B cell (primary cell): ENCODE measurements around the gene XPO4. TPM values are rescaled to one million over a fixed set of nuclear protein-coding genes. Genes with fewer than 3 reads are reported as not detected.

Source experiments
- ATAC-seq: fragments of 200-7000 bp; cut with Tn5 transposase; one replicate; pipeline ENCODE4 v1.10.0; 2021; ENCODE audit warnings: low read depth, mild to moderate bottlenecking, moderate number of reproducible peaks, moderate library complexity
- CTCF ChIA-PET: fragments of 350-600 bp; sonication (Branson Sonifier 250); formaldehyde crosslinking; loops from one replicate; lab custom pipeline; 2021; ENCODE audit warnings: antibody characterized with exemption, inconsistent platforms; lab: Charles Lee
- POLR2A ChIA-PET: fragments of 350-600 bp; sonication (Branson Sonifier 250); formaldehyde crosslinking; loops from one replicate; lab custom pipeline; 2021; ENCODE audit warnings: antibody characterized with exemption; lab: Charles Lee
- DNase-seq: peaks from one replicate; pipeline ENCODE4 v3.0.0; 2013
- H2AFZ ChIP-seq: 2 replicates; pipeline ENCODE4 v1.6.1; 2012; ENCODE audit warnings: mild to moderate bottlenecking, low read depth, low read length; ENCODE audit not compliant: insufficient read depth, poor library complexity, severe bottlenecking
- H3K27ac ChIP-seq, 2 donors: 1 replicate in 1 of 2; 2 replicates in 1 of 2; pipeline ENCODE4 v1.5.1; 2012 to 2013; ENCODE audit warnings: low read length in 2 of 2, mild to moderate bottlenecking in 2 of 2, moderate library complexity in 1 of 2
- H3K27me3 ChIP-seq, 4 experiments: fragments of 200-600 bp in 1 of 4; sonication (generic) in 1 of 4; replicated peaks in 1 of 4; 1 replicate in 2 of 4; 2 replicates in 2 of 4; pipeline versions ENCODE4 v1.6.1 to v1.7.0; 2013 to 2016; ENCODE audit warnings: low read length in 3 of 4, mild to moderate bottlenecking in 2 of 4, mixed read lengths in 1 of 4, moderate library complexity in 1 of 4; ENCODE audit not compliant: insufficient read depth in 4 of 4, control insufficient read depth in 3 of 4; ENCODE audit errors: control extremely low read depth in 1 of 4
- H3K36me3 ChIP-seq, 2 experiments: replicated peaks in 1 of 2; 1 replicate in 1 of 2; 2 replicates in 1 of 2; pipeline versions ENCODE4 v1.6.1 to v1.7.1; 2013; ENCODE audit warnings: low read length in 1 of 2; ENCODE audit not compliant: insufficient read depth in 2 of 2, control insufficient read depth in 1 of 2; ENCODE audit errors: control extremely low read depth in 1 of 2, extremely low read depth in 1 of 2
- H3K4me1 ChIP-seq, 2 donors: fragments of 200-600 bp in 1 of 2; sonication (generic) in 1 of 2; 1 replicate in 1 of 2; 2 replicates in 1 of 2; pipeline versions ENCODE4 v1.5.1 to v1.6.1; 2013 to 2017; ENCODE audit warnings: low read length in 2 of 2; ENCODE audit not compliant: control insufficient read depth in 2 of 2, insufficient read depth in 2 of 2
- H3K4me2 ChIP-seq: replicated peaks from 2 replicates; pipeline ENCODE3; 2012; ENCODE audit warnings: mild to moderate bottlenecking, low read depth, low read length; ENCODE audit not compliant: poor library complexity, severe bottlenecking
- H3K4me3 ChIP-seq, 5 experiments: fragments of 200-600 bp in 1 of 5; sonication (generic) in 1 of 5; 1 replicate in 3 of 5; 2 replicates in 2 of 5; pipeline versions ENCODE4 v1.5.1 to v1.7.0; 2011 to 2016; ENCODE audit warnings: low read length in 4 of 5, mild to moderate bottlenecking in 4 of 5, low read depth in 2 of 5, control low read depth in 1 of 5, moderate library complexity in 1 of 5; ENCODE audit not compliant: insufficient read depth in 1 of 5; ENCODE audit errors: control extremely low read depth in 1 of 5, extremely low read depth in 1 of 5
- H3K79me2 ChIP-seq: fragments of 200-600 bp; sonication (generic); one replicate; pipeline ENCODE4 v1.6.0; 2016; ENCODE audit warnings: low read length; ENCODE audit not compliant: control insufficient read depth, insufficient read depth
- H3K9ac ChIP-seq: fragments of 200-600 bp; sonication (generic); 2 replicates; pipeline ENCODE4 v1.6.1; 2017; ENCODE audit warnings: mild to moderate bottlenecking, low read length, moderate library complexity
- H3K9me3 ChIP-seq, 3 donors: one replicate each; pipeline versions ENCODE4 v1.6.1 to v1.7.1; 2013; ENCODE audit warnings: low read length in 2 of 3; ENCODE audit not compliant: control insufficient read depth in 2 of 3, insufficient read depth in 1 of 3; ENCODE audit errors: control extremely low read depth in 1 of 3
- H4K20me1 ChIP-seq: 2 replicates; pipeline ENCODE4 v1.6.0; 2012; ENCODE audit warnings: mild to moderate bottlenecking, low read length; ENCODE audit not compliant: insufficient read depth, control insufficient read depth, poor library complexity, severe bottlenecking
- H3K27ac Mint-ChIP-seq: one replicate; pipeline ENCODE4 v1.8.0; 2021; ENCODE audit warnings: mixed read lengths
- H3K27me3 Mint-ChIP-seq: one replicate; pipeline ENCODE4 v1.8.0; 2021; ENCODE audit warnings: mixed read lengths
- H3K4me1 Mint-ChIP-seq: one replicate; pipeline ENCODE4 v1.8.0; 2021; ENCODE audit warnings: mixed read lengths
- H3K4me3 Mint-ChIP-seq: one replicate; pipeline ENCODE4 v1.8.0; 2021; ENCODE audit warnings: mixed read lengths
- H3K9me3 Mint-ChIP-seq: one replicate; pipeline ENCODE4 v1.8.0; 2022; ENCODE audit warnings: mixed read lengths; ENCODE audit not compliant: insufficient read depth
- EZH2 ChIP-seq: IDR thresholded peaks from 2 replicates; pipeline ENCODE4 v1.6.1; 2012; ENCODE audit warnings: borderline replicate concordance, low read depth, mild to moderate bottlenecking, moderate library complexity, low read length; ENCODE audit not compliant: insufficient read depth, poor library complexity, severe bottlenecking
- WGBS: methylation state at CpG from one replicate; pipeline ENCODE4 v1.1.5; 2013; ENCODE audit warnings: missing lambda C conversion rate; ENCODE audit not compliant: insufficient coverage; 5-methylcytosine and 5-hydroxymethylcytosine counted together
- intact Hi-C: fragments of 100-400 bp; cut with micrococcal nuclease; formaldehyde crosslinking; loops from one replicate; pipeline ENCODE4 v1.10.0; 2022
- polyA plus RNA-seq: library from polyadenylated mRNA; depleted of rRNA; stranded (reverse); fragments of >200 nt; gene quantifications from 2 replicates; pipeline ENCODE4 v1.2.3, GENCODE V29; 2012
- total RNA-seq, 2 donors: library from RNA; stranded (reverse); fragments of 120-200 nt in 1 of 2; gene quantifications; 1 replicate in 1 of 2; 2 replicates in 1 of 2; pipeline versions ENCODE4 v1.2.3 to v1.2.4, GENCODE V29; 2013 to 2022
- TF ChIP-seq, protein P1 (sequence below): fragments of 200-600 bp; IDR thresholded peaks from one replicate; pipeline ENCODE4 v1.8.0; 2022; ENCODE audit warnings: antibody characterized with exemption, mild to moderate bottlenecking

XPO4 gene
- total and polyA plus RNA-seq, 2 donors (not counting 1 experiment from before 2014, with no cell fraction given), result 6.2 to 25.9 TPM

DNA sequence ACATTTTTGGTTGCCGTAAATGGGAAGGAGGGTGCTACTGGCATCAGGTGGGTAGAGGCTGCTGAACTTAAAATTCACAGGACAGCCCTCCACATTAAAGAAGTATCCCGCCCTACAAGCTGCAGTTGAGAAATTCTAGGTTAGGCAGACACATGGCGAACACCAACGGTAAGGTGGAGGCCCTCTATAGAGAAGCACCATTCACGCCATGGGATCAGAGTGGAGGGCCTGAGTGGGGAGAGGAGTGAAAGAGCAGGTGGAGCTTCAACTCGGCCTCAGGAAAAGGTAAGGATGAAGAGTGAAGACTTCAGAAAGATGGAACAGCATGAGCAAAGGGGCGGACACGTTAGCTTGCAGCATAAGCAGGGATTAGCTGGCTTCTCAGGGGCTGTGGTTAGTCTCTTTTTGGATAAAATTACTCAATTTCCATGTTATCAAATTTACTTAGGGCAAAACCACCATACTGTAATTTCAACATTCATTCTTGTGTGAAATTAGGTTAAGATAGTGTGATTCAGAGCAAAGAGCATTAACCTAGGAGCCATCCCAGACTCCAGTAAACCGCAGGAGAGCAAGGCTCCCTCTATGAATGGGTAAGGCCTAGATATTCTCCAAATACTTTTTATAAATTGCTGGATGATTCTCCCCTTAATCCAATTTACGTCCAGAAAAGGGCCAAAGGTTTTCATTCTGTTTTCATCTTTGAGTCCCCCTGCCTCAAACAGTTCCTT, 130.0 kb downstream of the XPO4 start:
- Mint-ChIP-seq H3K27me3 (no peaks in the 10 kb centered on the region), H3K4me3 (peak overlapping the region; percentile 96), H3K27ac (peak overlapping the region; percentile 100), H3K9me3 (peaks cover 4% of the 10 kb centered on the region), H3K4me1 (peaks cover 16% of the 10 kb centered on the region)
- ChIA-PET CTCF (interaction anchor here (1.0 to 1.5 kb wide), 3 partner anchors 15 to 204 kb away, joined by 3 to 8 read pairs (median 4); no protein-coding TSS in a partner anchor), POLR2A (interaction anchor here (0.6 to 1.0 kb wide), 2 partner anchors 351 to 525 kb away, joined by 3 to 4 read pairs; no protein-coding TSS in a partner anchor)
- peaks cover 0 to 1% of the 10 kb centered on the region in 2 experiments for H3K36me3 ChIP-seq
- H4K20me1 ChIP-seq, result no peaks in the 10 kb centered on the region
- peak overlapping the region; percentile 95 for H2AFZ ChIP-seq
- peak overlapping the region; percentile 81 for H3K9ac ChIP-seq
- H3K27ac ChIP-seq, result peak overlapping the region; percentile 77 to 88
- TF ChIP-seq EZH2, result no peak
- TF ChIP-seq, protein P1, sequence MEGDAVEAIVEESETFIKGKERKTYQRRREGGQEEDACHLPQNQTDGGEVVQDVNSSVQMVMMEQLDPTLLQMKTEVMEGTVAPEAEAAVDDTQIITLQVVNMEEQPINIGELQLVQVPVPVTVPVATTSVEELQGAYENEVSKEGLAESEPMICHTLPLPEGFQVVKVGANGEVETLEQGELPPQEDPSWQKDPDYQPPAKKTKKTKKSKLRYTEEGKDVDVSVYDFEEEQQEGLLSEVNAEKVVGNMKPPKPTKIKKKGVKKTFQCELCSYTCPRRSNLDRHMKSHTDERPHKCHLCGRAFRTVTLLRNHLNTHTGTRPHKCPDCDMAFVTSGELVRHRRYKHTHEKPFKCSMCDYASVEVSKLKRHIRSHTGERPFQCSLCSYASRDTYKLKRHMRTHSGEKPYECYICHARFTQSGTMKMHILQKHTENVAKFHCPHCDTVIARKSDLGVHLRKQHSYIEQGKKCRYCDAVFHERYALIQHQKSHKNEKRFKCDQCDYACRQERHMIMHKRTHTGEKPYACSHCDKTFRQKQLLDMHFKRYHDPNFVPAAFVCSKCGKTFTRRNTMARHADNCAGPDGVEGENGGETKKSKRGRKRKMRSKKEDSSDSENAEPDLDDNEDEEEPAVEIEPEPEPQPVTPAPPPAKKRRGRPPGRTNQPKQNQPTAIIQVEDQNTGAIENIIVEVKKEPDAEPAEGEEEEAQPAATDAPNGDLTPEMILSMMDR, result no peak
- WGBS, result 100% methylated on average over 5 of the region's 10 CpGs
- H3K9me3 ChIP-seq, result peaks cover 3 to 5% (median 3%) of the 10 kb centered on the region in 3 donors
- H3K4me3 ChIP-seq, result peak overlapping the region in 4 of 5 experiments; percentile 53 to 80 (median 65)
- peaks cover 19% of the 10 kb centered on the region for H3K79me2 ChIP-seq
- peak; percentile 10 for DNase-seq
- H3K27me3 ChIP-seq, result no peaks in the 10 kb centered on the region
- no peak for ATAC-seq
- intact Hi-C loops, result loop anchor here (2.0 to 10.0 kb wide), 6 partner anchors 52 to 362 kb away; partner anchors contain the start of genes CRYL1, IFT88, IL17D and XPO4
- peak overlapping the region; percentile 80 for H3K4me2 ChIP-seq
- H3K4me1 ChIP-seq, result peaks cover 7 to 15% of the 10 kb centered on the region in 2 donors

DNA sequence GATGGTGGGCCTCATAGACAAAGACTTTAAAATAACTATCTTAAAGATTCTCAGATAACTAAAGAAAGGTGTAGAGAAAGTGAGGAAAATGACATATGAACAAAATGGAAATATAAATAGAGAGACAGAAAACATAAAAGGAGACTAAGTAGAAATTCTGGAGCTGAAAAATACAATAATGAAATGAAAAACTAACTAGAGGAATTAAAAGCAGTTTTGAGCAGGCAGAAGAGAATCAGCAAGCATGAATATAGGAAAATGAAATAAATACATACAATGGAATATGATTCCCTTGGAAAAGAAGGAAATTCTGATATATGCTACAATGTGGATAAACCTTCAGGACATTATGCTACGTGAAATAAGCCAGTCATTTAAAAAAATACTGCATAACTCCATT, 132.7 kb downstream of the XPO4 start:
- ChIA-PET POLR2A (no interaction called here), CTCF (no interaction called here)
- DNase-seq (no peak), ATAC-seq (no peak)
- peaks cover 19% of the 10 kb centered on the region for H3K79me2 ChIP-seq
- peaks cover 0 to 1% of the 10 kb centered on the region in 2 experiments for H3K36me3 ChIP-seq
- intact Hi-C loops, result loop anchor here (10.0 kb wide), 5 partner anchors 55 to 365 kb away; partner anchors contain the start of genes CRYL1, IFT88 and XPO4
- Mint-ChIP-seq H3K27ac (no peak overlapping the region), H3K4me1 (peaks cover 16% of the 10 kb centered on the region), H3K27me3 (no peaks in the 10 kb centered on the region), H3K9me3 (peaks cover 8% of the 10 kb centered on the region), H3K4me3 (no peak overlapping the region)
- TF ChIP-seq EZH2, result no peak
- TF ChIP-seq, protein P1, result no peak
- H3K4me2 ChIP-seq, result no peak overlapping the region
- no peaks in the 10 kb centered on the region for H3K27me3 ChIP-seq
- no peak overlapping the region for H3K4me3 ChIP-seq
- no peak overlapping the region for H2AFZ ChIP-seq
- H3K27ac ChIP-seq, result no peak overlapping the region
- H3K9ac ChIP-seq, result no peak overlapping the region
- H3K4me1 ChIP-seq, result peaks cover 7 to 15% of the 10 kb centered on the region in 2 donors
- WGBS, result no CpG with 5 or more reads among the region's 1 CpG
- no peaks in the 10 kb centered on the region for H4K20me1 ChIP-seq
- H3K9me3 ChIP-seq, result peaks cover 6 to 12% (median 7%) of the 10 kb centered on the region in 3 donors
